Testis (tissue), 3 donors: Measurements from ENCODE around the gene AMBP. TPM values are rescaled to one million over a fixed set of nuclear protein-coding genes. Genes with fewer than 3 reads are reported as not detected.

Source experiments
- DNase-seq: peaks from one replicate; pipeline ENCODE4 v3.0.0-alpha.2; 2019
- H3K27ac ChIP-seq, 2 donors: fragments of 200-600 bp; sonication (generic); one replicate each; pipeline ENCODE4 v1.5.1; 2019
- H3K27me3 ChIP-seq: fragments of 200-600 bp; sonication (generic); one replicate; pipeline ENCODE4 v1.5.1; 2019
- H3K36me3 ChIP-seq: fragments of 200-600 bp; sonication (generic); one replicate; pipeline ENCODE4 v1.5.1; 2017; ENCODE audit warnings: low read depth; ENCODE audit errors: missing control alignments
- H3K4me1 ChIP-seq: fragments of 200-600 bp; sonication (generic); one replicate; pipeline ENCODE4 v1.5.1; 2019
- H3K4me3 ChIP-seq, 2 donors: fragments of 200-600 bp; sonication (generic); one replicate each; pipeline ENCODE4 v1.5.1; 2017 to 2019
- H3K9me3 ChIP-seq: fragments of 200-600 bp; sonication (generic); one replicate; pipeline ENCODE4 v1.5.1; 2017
- POLR2A ChIP-seq: fragments of 450-650 bp; IDR thresholded peaks from one replicate; pipeline ENCODE4 v1.6.1; 2017; ENCODE audit warnings: antibody characterized with exemption, mild to moderate bottlenecking, moderate library complexity
- WGBS, 2 donors: methylation state at CpG; one replicate each; pipeline ENCODE4 v1.1.5; 2018; 5-methylcytosine and 5-hydroxymethylcytosine counted together
- intact Hi-C: fragments of 100-400 bp; cut with DNase I; formaldehyde crosslinking; loops from one replicate; pipeline ENCODE4 v1.15.1; 2023; ENCODE audit warnings: low total_unique reads
- polyA plus RNA-seq: library from polyadenylated mRNA; stranded (reverse); fragments of 350-450 nt; fragmentation: Illumina TruSeq; extraction: RNeasy Lipid Tissue Mini Kit (QIAGEN cat#74804); gene quantifications from one replicate; pipeline ENCODE4 v1.2.3, GENCODE V29; 2014; ENCODE audit warnings: low read depth, low replicate concordance; ENCODE audit not compliant: insufficient read depth
- total RNA-seq, 2 donors: library from RNA; depleted of rRNA; stranded (reverse); fragments of >200 nt; gene quantifications; one replicate each; pipeline ENCODE4 v1.2.3, GENCODE V29; 2016
- TF ChIP-seq, protein P1 (sequence below), 3 experiments: fragments of 450-650 bp in 2 of 3; fragments of 200-600 bp in 1 of 3; sonication (generic) in 1 of 3; IDR thresholded peaks; one replicate each; pipeline ENCODE4 v1.5.1; 2016 to 2019; ENCODE audit warnings: antibody characterized with exemption in 3 of 3, mild to moderate bottlenecking in 2 of 3, moderate library complexity in 1 of 3

Gene AMBP
- total and polyA plus RNA-seq, 3 donors from 2014 or later, result 0.47 to 0.88 (median 0.68) TPM

DNA sequence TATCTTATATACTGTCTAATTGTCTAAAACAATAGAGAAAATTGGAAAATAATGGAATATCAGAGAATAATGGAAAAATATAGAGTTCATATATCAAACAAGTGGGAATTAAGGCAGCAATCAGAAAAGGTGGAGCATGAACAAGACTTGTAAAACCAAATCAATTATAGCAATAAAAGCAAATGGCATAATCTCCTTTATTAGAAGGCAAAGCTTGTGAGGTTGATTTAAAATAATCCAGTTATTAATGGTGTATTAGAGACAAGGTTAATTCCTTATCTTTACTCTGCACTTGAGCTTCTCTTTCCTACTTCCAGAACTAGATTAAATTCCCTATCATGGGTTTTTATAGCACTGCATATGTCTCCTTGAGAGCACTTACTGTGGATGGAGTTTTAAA, 64.1 kb downstream of the AMBP start:
- Histone ChIP-seq H3K4me1 (no peaks in the 10 kb centered on the region), H3K9me3 (no peaks in the 10 kb centered on the region), H3K27me3 (no peaks in the 10 kb centered on the region), H3K36me3 (no peaks in the 10 kb centered on the region), H3K4me3 (no peak overlapping the region), H3K27ac (no peak overlapping the region)
- TF ChIP-seq, protein P1, sequence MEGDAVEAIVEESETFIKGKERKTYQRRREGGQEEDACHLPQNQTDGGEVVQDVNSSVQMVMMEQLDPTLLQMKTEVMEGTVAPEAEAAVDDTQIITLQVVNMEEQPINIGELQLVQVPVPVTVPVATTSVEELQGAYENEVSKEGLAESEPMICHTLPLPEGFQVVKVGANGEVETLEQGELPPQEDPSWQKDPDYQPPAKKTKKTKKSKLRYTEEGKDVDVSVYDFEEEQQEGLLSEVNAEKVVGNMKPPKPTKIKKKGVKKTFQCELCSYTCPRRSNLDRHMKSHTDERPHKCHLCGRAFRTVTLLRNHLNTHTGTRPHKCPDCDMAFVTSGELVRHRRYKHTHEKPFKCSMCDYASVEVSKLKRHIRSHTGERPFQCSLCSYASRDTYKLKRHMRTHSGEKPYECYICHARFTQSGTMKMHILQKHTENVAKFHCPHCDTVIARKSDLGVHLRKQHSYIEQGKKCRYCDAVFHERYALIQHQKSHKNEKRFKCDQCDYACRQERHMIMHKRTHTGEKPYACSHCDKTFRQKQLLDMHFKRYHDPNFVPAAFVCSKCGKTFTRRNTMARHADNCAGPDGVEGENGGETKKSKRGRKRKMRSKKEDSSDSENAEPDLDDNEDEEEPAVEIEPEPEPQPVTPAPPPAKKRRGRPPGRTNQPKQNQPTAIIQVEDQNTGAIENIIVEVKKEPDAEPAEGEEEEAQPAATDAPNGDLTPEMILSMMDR (IDR thresholded peaks at IDR 0.05), result no peak
- TF ChIP-seq POLR2A, result no peak
- DNase-seq, result no peak
- intact Hi-C loops, result no loop called here

DNA sequence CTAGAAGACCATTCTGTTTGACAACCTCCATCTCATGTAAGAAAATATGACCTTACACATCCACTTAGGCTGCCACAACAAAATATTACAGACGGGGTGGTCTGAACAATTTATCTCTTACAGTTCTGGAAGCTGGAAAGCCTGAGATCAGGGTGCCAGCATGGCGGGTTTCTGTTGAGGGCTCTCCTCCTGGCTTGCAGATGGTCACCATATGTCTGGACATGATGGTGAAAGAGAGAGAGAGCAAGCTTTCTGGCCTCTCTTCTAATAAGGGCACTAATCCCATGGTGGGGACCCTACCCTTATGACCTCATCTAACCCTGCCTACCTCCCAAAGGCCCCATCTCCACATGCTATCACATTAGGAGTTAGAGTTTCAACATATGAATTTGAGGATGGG, 66.0 kb downstream of the AMBP start:
- H3K36me3 ChIP-seq, result no peaks in the 10 kb centered on the region
- no peaks in the 10 kb centered on the region for H3K9me3 ChIP-seq
- intact Hi-C loops, result no loop called here
- TF ChIP-seq, protein P1 (IDR thresholded peaks at IDR 0.05), result no peak
- TF ChIP-seq POLR2A, result no peak
- no peak overlapping the region for H3K27ac ChIP-seq
- no peaks in the 10 kb centered on the region for H3K4me1 ChIP-seq
- DNase-seq, result peak; percentile 5
- 78 to 98% methylated on average over 2 of the region's 2 CpGs for WGBS, 2 donors
- no peaks in the 10 kb centered on the region for H3K27me3 ChIP-seq
- no peak overlapping the region for H3K4me3 ChIP-seq

DNA sequence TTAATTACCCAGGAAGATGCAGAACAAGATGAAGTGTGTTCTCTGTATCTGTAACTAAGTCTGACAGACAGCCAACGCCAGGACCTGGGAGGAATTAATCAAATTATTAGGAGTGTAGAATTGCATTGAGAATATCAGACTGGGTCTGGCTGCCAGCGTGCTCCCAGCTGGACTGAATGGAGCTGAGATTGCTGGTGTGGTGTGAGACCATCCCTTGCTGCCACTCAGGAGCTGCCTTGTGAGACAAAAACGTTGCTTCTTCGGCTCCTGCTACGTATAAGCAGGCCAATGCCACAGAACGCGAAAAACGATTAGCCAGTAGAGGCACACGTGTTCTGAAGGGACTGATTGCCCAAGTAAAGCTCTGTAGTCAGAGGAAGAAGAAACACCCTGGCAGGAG, 66.8 kb downstream of the AMBP start:
- Histone ChIP-seq H3K36me3 (no peaks in the 10 kb centered on the region), H3K27me3 (no peaks in the 10 kb centered on the region), H3K4me1 (no peaks in the 10 kb centered on the region), H3K27ac (no peak overlapping the region), H3K4me3 (no peak overlapping the region), H3K9me3 (no peaks in the 10 kb centered on the region)
- intact Hi-C loops, result no loop called here
- WGBS, 2 donors, result 83 to 92% methylated on average over 9 of the region's 9 CpGs
- no peak for TF ChIP-seq POLR2A
- TF ChIP-seq, protein P1 (IDR thresholded peaks at IDR 0.05), result no peak
- DNase-seq, result peak; percentile 4

Other genes with a start within 250 kb of the AMBP start
- gene ZNF618, start 202.0 kb downstream of the AMBP start, total RNA-seq, result 10 to 100 TPM; 14.6 to 15.2 TPM
- 6.8 TPM for gene ZNF618, start 202.0 kb downstream of the AMBP start, polyA plus RNA-seq
- 1 to 10 TPM; 5.4 to 9.2 TPM for gene KIF12, start 21.0 kb upstream of the AMBP start, total RNA-seq
- gene KIF12, start 21.0 kb upstream of the AMBP start, polyA plus RNA-seq, result 7.1 TPM
- gene COL27A1, start 77.2 kb upstream of the AMBP start, total RNA-seq, result 10 to 100 TPM; 25.7 to 68.8 TPM
- 9.3 TPM for gene COL27A1, start 77.2 kb upstream of the AMBP start, polyA plus RNA-seq
- gene ORM1, start 244.8 kb upstream of the AMBP start, total RNA-seq, result not detected
- 1.6 TPM for gene ORM1, start 244.8 kb upstream of the AMBP start, polyA plus RNA-seq